ENCODE results near the gene ADORA3.

Gene ADORA3

DNA sequence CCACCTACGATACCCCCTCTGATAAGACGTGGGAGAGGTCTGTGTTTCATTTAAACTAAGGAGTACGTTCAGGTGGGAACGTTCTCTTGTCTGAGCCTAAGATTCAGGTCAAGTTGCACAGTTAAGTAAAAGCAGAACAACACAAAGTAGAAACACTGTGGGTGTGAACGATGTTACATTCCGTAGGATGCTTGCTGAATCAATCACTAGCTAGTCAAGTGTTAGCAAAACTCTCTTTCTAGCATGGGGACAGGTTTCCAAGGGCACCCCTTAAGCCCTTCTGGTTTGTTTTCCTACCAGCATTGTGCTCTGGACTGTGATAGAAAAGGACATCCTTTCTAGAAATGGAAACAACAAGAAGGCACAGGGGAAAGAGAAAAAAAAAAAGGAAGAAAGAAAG, 16.3 kb downstream of the ADORA3 start:
- no peak for DNase-seq
- Histone ChIP-seq H3K9me2 (replicated peaks; ENCODE audit: insufficient read depth, low read length) (no peaks in the 10 kb centered on the region), H3K4me3 (ENCODE audit: low read length) (no peak overlapping the region), H3K79me2 (ENCODE audit: low read length) (no peaks in the 10 kb centered on the region), H3K27ac (ENCODE audit: low read length) (no peak overlapping the region), H4K20me1 (ENCODE audit: insufficient read depth, low read length) (no peaks in the 10 kb centered on the region), H3K9ac (ENCODE audit: low read length) (no peak overlapping the region), H3K4me1 (ENCODE audit: low read length) (no peaks in the 10 kb centered on the region), H3K36me3 (replicated peaks; ENCODE audit: insufficient read depth, low read length) (no peaks in the 10 kb centered on the region), H3K4me2 (ENCODE audit: low read depth, low read length) (no peak overlapping the region), H3K27me3 (replicated peaks; ENCODE audit: insufficient read depth, low read length) (no peaks in the 10 kb centered on the region), H2AFZ (ENCODE audit: low read length) (no peak overlapping the region), H3K9me3 (replicated peaks; ENCODE audit: insufficient read depth, low read length) (no peaks in the 10 kb centered on the region), H3F3A (ENCODE audit: insufficient read depth, low read length) (no peaks in the 10 kb centered on the region)
- TF ChIP-seq EZH2 (optimal IDR thresholded peaks at IDR 0.05; ENCODE audit: low read depth, low read length): no peak
- no peak for TF ChIP-seq EZH2phosphoT487 (IDR thresholded peaks at IDR 0.05; ENCODE audit: low read length)
- TF ChIP-seq, protein P1, sequence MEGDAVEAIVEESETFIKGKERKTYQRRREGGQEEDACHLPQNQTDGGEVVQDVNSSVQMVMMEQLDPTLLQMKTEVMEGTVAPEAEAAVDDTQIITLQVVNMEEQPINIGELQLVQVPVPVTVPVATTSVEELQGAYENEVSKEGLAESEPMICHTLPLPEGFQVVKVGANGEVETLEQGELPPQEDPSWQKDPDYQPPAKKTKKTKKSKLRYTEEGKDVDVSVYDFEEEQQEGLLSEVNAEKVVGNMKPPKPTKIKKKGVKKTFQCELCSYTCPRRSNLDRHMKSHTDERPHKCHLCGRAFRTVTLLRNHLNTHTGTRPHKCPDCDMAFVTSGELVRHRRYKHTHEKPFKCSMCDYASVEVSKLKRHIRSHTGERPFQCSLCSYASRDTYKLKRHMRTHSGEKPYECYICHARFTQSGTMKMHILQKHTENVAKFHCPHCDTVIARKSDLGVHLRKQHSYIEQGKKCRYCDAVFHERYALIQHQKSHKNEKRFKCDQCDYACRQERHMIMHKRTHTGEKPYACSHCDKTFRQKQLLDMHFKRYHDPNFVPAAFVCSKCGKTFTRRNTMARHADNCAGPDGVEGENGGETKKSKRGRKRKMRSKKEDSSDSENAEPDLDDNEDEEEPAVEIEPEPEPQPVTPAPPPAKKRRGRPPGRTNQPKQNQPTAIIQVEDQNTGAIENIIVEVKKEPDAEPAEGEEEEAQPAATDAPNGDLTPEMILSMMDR (IDR thresholded peaks at IDR 0.05; ENCODE audit: low read length): no peak

DNA sequence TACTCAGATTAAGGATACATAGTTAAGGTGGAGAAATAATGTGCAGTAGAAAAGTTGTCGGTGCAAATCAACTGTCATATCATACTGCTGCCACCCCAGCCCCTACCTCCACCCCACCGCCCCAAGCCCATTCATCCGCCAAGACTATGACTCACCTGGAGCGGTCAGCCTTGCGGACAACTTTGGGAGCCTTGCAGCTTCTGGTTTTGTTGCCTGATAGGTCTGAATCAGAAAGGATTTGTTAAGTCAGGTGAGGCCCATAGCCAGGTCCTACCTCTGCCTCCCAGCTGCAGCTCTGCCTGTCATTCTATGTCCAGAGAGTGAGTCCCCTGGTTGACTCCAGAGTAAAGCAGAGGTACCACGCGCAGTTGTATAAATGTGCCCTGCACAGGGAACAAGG, 17.0 kb downstream of the ADORA3 start:
- H3K9ac ChIP-seq (ENCODE audit: low read length): no peak overlapping the region
- no peaks in the 10 kb centered on the region for H3K79me2 ChIP-seq (ENCODE audit: low read length)
- H3K36me3 ChIP-seq (replicated peaks; ENCODE audit: insufficient read depth, low read length): no peaks in the 10 kb centered on the region
- no peak overlapping the region for H3K4me2 ChIP-seq (ENCODE audit: low read depth, low read length)
- no peaks in the 10 kb centered on the region for H3K9me3 ChIP-seq (replicated peaks; ENCODE audit: insufficient read depth, low read length)
- TF ChIP-seq EZH2 (optimal IDR thresholded peaks at IDR 0.05; ENCODE audit: low read depth, low read length): no peak
- TF ChIP-seq, protein P1 (IDR thresholded peaks at IDR 0.05; ENCODE audit: low read length): no peak
- no peak for TF ChIP-seq EZH2phosphoT487 (IDR thresholded peaks at IDR 0.05; ENCODE audit: low read length)
- no peaks in the 10 kb centered on the region for H3F3A ChIP-seq (ENCODE audit: insufficient read depth, low read length)
- no peaks in the 10 kb centered on the region for H3K9me2 ChIP-seq (replicated peaks; ENCODE audit: insufficient read depth, low read length)
- H3K4me1 ChIP-seq (ENCODE audit: low read length): no peaks in the 10 kb centered on the region
- H3K27me3 ChIP-seq (replicated peaks; ENCODE audit: insufficient read depth, low read length): no peaks in the 10 kb centered on the region
- H4K20me1 ChIP-seq (ENCODE audit: insufficient read depth, low read length): no peaks in the 10 kb centered on the region
- no peak overlapping the region for H3K4me3 ChIP-seq (ENCODE audit: low read length)
- H2AFZ ChIP-seq (ENCODE audit: low read length): no peak overlapping the region
- DNase-seq: no peak
- H3K27ac ChIP-seq (ENCODE audit: low read length): no peak overlapping the region

DNA sequence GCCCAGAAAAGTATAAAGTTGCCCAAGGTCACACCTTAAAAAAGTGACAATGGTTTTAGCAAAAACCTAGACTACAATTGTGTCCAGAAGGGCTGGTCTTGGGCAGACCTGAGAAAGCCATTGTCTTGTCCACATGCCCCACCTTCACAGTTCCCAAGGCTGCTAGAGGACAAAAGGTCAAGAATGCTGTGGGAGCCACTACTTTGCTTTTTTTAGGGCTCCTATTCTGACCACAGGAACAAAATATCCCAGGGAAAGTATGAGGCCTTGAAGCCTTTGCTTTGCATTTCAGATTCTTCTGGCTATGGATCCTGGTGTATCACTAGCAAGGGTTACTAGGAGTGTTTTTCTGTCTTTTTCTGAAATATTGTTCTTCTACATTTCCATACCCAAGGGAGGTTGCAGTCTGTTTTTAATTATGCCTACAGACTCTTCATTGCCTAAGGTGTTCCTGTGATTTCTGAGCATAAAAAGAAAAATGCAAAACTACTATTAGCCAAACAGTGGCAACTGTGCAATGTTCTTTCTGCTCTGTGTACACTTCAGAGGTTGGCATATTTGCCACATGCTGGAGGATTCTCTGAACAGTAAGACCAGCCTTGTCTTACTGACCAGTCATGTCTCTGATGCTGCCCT, 18.9 kb downstream of the ADORA3 start:
- TF ChIP-seq EZH2 (optimal IDR thresholded peaks at IDR 0.05; ENCODE audit: low read depth, low read length) (no peak), EZH2phosphoT487 (IDR thresholded peaks at IDR 0.05; ENCODE audit: low read length) (no peak)
- TF ChIP-seq, protein P1 (IDR thresholded peaks at IDR 0.05; ENCODE audit: low read length): no peak
- Histone ChIP-seq H3K36me3 (replicated peaks; ENCODE audit: insufficient read depth, low read length) (no peaks in the 10 kb centered on the region), H3K27me3 (replicated peaks; ENCODE audit: insufficient read depth, low read length) (peaks cover 14% of the 10 kb centered on the region), H3K4me3 (ENCODE audit: low read length) (no peak overlapping the region), H3K4me2 (ENCODE audit: low read depth, low read length) (no peak overlapping the region), H3K9ac (ENCODE audit: low read length) (no peak overlapping the region), H3K27ac (ENCODE audit: low read length) (no peak overlapping the region), H3K9me2 (replicated peaks; ENCODE audit: insufficient read depth, low read length) (no peaks in the 10 kb centered on the region), H4K20me1 (ENCODE audit: insufficient read depth, low read length) (no peaks in the 10 kb centered on the region), H3K79me2 (ENCODE audit: low read length) (no peaks in the 10 kb centered on the region), H2AFZ (ENCODE audit: low read length) (no peak overlapping the region), H3K4me1 (ENCODE audit: low read length) (no peaks in the 10 kb centered on the region), H3F3A (ENCODE audit: insufficient read depth, low read length) (no peaks in the 10 kb centered on the region), H3K9me3 (replicated peaks; ENCODE audit: insufficient read depth, low read length) (no peaks in the 10 kb centered on the region)
- no peak for DNase-seq
